Stimulated activated memory B cell treated with anti-CD40 and anti-IgM and Interleukin-4, amounts not matched to agents 10 μg/mL and 1 μg/mL and 100 μg/mL, for 72 hours (primary cell): ENCODE measurements around the gene RAB3IL1.

Experiments used
- ATAC-seq: fragments of 150-1000 bp; cut with Tn5 transposase; 2 replicates; pipeline ENCODE4 v1.10.0; 2021
- H3K27ac Mint-ChIP-seq: one replicate; pipeline ENCODE4 v1.8.0; 2022; ENCODE audit warnings: mild to moderate bottlenecking, mixed read lengths
- H3K27me3 Mint-ChIP-seq: one replicate; pipeline ENCODE4 v1.8.0; 2022; ENCODE audit warnings: mixed read lengths
- H3K36me3 Mint-ChIP-seq: one replicate; pipeline ENCODE4 v1.8.0; 2022; ENCODE audit warnings: mixed read lengths
- H3K4me1 Mint-ChIP-seq: one replicate; pipeline ENCODE4 v1.8.0; 2022; ENCODE audit warnings: mixed read lengths
- H3K4me3 Mint-ChIP-seq: one replicate; pipeline ENCODE4 v1.8.0; 2022; ENCODE audit warnings: mild to moderate bottlenecking, moderate library complexity, mixed read lengths
- H3K9me3 Mint-ChIP-seq: one replicate; pipeline ENCODE4 v1.8.0; 2022; ENCODE audit warnings: mixed read lengths

Gene RAB3IL1

DNA sequence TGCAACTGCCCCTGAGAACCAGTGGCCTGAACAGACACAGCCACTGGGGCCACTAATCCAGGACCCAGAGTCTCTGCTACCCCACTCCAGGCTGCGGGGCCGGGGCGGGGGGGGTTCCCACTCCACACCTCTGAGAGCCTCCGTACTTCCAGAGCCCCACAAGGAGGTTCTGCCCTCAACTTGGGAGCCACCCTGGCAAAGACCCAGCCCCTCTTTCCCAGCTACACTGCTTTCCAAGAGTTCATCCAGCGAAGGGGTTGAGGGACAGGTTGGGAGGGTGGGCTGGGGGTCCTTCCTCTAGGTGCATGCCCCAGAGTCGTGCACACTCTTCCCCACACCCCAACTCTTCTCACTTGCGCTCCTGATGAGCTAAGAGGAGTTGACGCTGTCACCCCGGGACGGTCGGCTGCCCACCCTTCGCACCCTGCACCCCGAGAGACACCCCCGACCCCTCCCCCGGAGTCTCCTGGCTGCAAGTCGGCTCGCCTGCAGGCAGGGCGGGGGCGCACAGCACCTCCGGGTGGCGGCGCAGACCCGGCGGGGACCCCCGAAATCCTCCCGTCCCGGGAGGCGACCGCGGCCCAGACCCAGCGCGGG lies 531 bp downstream of the RAB3IL1 start:
- H3K4me3 Mint-ChIP-seq: no peak overlapping the region
- H3K27me3 Mint-ChIP-seq: peaks cover 90% of the 10 kb centered on the region
- no peaks in the 10 kb centered on the region for H3K36me3 Mint-ChIP-seq
- no peak for ATAC-seq
- H3K27ac Mint-ChIP-seq: no peak overlapping the region
- peaks cover 21% of the 10 kb centered on the region for H3K4me1 Mint-ChIP-seq
- no peaks in the 10 kb centered on the region for H3K9me3 Mint-ChIP-seq

DNA sequence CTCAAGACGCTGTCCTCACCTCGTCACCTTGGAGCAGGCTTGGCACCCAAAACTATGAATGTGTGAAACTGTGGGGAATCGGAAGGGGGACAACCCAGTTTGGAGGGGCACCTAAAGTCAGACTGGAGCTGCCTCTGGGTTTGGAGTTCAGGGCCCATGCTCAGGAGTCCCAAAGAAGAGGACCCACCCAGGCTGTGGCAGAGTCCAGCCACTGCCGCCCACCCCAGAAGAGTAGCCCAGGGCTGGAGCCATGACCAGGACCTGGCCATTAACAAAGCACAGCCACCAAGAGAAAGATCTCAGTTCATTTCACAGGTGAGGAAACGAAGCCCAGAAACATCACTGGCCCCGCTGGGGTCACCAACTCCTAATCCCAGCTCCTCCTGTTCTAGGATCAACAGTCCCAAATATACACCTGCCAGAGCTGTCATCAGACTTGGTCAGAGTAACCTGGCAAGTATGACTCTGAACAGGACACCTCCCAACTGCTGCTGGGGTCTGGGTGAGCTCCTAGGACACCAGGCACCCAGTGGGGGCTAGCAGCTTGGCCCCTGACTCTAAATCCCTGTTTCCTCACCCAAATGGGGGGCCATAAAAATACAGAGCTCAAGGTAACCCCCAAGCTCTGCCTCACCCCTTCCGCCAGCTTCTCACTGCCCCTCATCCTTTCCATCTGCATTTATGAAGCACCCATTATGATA lies 2.7 kb downstream of the RAB3IL1 start:
- no peaks in the 10 kb centered on the region for H3K9me3 Mint-ChIP-seq
- ATAC-seq: no peak
- H3K27ac Mint-ChIP-seq: no peak overlapping the region
- H3K4me3 Mint-ChIP-seq: no peak overlapping the region
- no peaks in the 10 kb centered on the region for H3K36me3 Mint-ChIP-seq
- H3K27me3 Mint-ChIP-seq: peaks cover 77% of the 10 kb centered on the region
- peaks cover 21% of the 10 kb centered on the region for H3K4me1 Mint-ChIP-seq

DNA sequence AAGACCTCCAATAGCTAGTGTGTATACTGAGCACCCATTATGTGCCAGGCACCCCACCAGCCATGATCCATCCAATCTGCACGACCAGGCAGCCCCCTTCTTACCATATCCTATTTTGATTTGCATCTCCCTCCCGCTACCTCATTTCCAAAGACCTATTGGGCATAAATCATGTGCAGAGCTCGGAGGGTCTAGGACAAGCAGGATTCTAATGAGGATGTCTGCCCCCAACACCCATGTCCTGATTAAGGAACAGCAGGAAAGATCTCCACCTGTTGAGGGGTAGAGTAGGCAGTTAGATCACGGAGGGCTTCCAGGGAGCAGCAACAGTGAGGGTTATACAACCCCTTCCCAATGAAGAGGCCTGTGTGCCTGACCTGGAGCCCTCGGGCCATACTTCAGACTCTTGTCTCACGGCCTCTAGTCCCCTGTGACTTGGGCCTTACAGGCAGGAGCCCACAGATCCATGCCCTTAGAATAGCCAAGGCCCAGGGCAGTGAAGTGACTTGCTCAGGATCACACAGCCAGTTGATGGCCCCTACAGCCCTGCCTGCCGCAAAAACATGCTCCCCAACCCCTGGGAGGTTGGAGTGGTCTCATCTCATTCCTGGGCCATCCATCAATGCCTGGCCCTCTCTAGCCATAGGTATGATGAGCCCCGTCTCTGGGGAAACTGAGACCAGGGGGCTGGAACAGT lies 3.5 kb downstream of the RAB3IL1 start:
- Mint-ChIP-seq H3K27me3 (peaks cover 69% of the 10 kb centered on the region), H3K4me3 (no peak overlapping the region), H3K27ac (no peak overlapping the region), H3K9me3 (no peaks in the 10 kb centered on the region), H3K36me3 (no peaks in the 10 kb centered on the region), H3K4me1 (peaks cover 21% of the 10 kb centered on the region)
- ATAC-seq: no peak

DNA sequence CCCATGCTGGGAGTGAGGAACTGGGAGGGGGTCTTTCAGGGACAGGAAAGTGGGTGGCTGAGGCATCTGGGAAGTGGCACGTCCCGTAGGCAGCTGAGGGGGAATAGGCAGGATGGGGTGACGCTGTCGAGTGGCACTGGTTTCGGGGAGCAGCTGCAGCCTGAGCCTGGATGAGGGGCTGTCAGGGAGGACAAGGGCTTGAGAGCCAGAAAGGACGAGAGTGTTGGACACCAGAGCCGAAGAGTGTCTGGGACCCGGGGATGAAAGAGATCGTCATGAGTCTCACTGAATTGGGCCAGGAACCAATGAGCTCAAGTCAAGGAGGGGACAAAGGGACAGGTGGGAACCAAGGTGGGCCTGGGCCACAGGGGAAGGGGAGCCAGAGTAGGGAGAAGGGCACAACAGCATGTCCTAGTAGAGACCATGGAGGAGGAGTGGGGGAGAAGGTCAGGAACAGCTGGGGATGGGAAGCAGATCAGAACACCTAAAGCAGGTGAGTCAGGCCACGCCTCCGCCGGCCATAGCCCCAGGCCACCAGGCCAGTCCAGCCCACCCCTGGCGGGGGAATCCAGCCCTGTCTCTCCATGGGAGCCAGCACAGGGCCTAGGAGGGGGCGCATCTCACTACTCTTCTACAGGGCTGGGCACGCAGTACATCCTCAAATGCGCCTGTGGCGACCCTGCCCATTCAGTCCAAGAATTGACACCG lies 4.2 kb downstream of the RAB3IL1 start:
- Mint-ChIP-seq H3K4me1 (peaks cover 17% of the 10 kb centered on the region), H3K27me3 (peaks cover 62% of the 10 kb centered on the region), H3K4me3 (no peak overlapping the region), H3K36me3 (no peaks in the 10 kb centered on the region), H3K9me3 (no peaks in the 10 kb centered on the region), H3K27ac (no peak overlapping the region)
- no peak for ATAC-seq

DNA sequence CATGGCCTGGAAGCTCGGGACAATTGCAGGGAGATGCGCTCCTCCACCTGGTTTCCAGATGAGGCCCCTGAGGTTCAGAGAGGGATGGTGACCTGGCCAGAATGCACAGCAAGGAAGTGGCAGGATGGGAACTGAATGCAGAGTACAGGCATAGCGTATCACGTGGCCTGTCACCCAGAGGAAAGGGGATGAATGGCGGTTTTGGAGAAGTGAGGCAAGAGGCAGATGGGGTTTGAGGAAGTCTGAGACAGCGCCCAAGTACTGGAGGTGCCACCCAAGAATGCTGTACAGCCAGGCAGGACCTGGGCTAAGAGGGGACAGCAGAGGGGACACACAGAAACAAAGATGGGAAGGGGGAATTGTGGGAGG lies 4.9 kb downstream of the RAB3IL1 start:
- no peak overlapping the region for H3K27ac Mint-ChIP-seq
- no peaks in the 10 kb centered on the region for H3K9me3 Mint-ChIP-seq
- H3K4me3 Mint-ChIP-seq: no peak overlapping the region
- ATAC-seq: no peak
- H3K27me3 Mint-ChIP-seq: peaks cover 55% of the 10 kb centered on the region
- H3K36me3 Mint-ChIP-seq: no peaks in the 10 kb centered on the region
- H3K4me1 Mint-ChIP-seq: peaks cover 10% of the 10 kb centered on the region

DNA sequence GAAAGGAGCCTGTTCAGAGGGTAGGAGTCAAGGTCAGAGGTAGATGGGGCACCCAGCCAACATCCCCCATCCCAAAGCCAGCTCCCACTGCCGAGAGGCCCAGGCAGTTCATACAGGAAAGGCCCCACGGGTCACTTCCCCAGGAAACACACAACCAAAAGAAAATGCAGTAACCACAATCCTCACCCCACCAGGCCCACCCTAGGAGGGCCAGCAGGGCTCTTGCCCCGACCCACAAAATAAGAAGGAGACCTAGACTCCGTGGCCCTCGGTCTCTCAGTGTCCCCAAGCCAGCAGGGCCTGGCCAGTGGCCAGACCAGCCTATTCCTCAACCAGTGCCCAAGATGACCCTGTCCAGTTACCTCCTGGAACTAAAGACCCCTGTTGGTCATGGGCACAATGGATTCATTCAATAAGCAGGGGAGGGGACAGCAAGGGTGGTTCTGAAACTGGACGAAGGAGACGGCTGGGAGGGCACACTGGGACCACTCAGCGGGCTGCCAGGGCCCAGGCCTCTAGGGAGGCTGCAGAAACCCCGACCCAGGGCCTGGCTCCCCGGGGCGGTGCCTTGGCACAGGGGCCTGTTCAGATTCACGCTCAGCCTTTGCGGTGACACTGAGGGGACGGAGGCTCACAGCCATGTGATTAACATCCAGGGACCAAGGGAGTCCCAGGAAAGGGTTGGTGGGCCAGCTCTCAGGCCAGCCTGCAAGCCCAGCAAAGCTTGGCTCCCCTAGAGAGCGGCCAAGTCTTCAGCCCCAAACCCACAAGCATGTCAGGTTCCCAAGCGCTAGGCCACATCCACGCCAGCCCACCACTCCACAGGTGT lies 5.5 kb downstream of the RAB3IL1 start:
- no peaks in the 10 kb centered on the region for H3K9me3 Mint-ChIP-seq
- H3K36me3 Mint-ChIP-seq: no peaks in the 10 kb centered on the region
- peaks cover 10% of the 10 kb centered on the region for H3K4me1 Mint-ChIP-seq
- H3K4me3 Mint-ChIP-seq: no peak overlapping the region
- peaks cover 52% of the 10 kb centered on the region for H3K27me3 Mint-ChIP-seq
- H3K27ac Mint-ChIP-seq: no peak overlapping the region
- no peak for ATAC-seq

DNA sequence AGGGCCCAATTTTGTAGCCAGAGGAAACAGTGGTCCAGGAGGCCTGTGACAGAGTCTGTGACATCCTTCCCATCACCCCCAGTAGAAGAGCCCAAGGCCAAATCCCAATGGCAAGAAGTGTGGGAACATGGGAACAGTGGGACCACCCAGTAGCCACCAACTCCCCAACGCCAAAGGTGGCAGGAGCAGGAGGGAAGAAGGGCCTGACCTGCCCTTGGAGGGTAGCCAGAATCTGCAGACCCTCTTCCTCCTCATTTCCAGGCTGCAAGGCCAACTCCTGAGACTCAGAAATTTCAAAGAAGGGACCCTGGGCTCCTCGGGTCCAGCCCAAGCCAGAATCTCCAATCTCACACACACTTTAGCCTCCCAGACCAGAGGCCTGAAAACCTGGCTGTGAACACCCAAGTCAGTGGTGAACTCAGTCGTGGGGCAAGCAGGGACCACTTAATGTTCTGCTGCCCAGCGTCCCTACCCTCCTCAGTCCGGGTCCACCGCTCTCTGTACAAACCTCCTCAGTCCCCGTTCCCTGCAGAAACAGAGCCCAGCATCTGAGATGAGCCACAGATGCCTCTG lies 6.2 kb downstream of the RAB3IL1 start:
- ATAC-seq: no peak
- Mint-ChIP-seq H3K4me1 (peaks cover 10% of the 10 kb centered on the region), H3K27ac (no peak overlapping the region), H3K9me3 (no peaks in the 10 kb centered on the region), H3K4me3 (no peak overlapping the region), H3K36me3 (no peaks in the 10 kb centered on the region), H3K27me3 (peaks cover 45% of the 10 kb centered on the region)

DNA sequence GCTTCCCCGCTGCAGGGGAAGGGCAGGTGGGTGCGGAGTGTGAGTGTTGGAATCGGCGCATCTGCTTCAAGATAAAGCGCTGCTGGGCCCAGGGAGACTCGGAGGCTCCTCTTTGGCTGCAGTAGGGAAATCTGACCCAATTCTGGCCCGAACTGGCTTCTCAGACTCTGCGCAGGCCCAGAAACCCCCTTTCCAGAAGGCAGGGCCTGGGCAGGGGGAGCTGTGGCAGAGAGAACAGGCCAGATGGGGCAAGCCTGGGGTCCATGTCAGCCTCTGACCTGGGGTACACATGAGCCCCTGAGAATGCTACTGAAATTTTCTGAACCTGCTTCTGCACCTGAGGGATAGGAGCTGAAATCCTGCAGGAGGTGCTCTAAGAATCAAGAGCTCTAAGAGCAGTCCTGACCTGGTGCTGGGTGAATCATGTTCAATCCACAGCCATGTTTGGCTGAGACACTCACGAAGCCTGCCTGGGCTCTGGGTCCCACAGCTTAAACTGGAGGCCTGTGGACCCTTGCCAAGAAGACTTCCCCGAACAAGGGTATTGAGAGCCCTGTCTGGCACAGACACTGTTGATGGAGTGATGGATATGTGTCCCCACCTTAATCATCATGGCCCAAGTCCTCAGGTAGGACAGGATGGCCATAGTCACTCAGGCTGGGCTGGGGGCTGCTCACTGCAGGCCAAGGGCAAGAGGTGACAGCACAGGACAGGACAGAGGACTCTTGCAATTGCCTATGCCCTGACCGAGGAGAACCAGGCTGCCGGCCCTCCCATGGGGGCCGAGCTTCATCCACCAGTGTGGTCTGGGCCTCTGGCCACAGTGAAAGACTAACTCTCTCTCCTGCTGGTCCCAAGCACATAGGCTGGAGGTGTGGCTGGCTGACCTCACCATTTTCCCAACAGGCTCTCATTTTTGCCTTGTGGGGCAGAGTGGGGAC lies 6.9 kb downstream of the RAB3IL1 start:
- no peaks in the 10 kb centered on the region for H3K36me3 Mint-ChIP-seq
- no peak for ATAC-seq
- H3K27ac Mint-ChIP-seq: no peak overlapping the region
- no peaks in the 10 kb centered on the region for H3K9me3 Mint-ChIP-seq
- H3K4me1 Mint-ChIP-seq: peaks cover 10% of the 10 kb centered on the region
- no peak overlapping the region for H3K4me3 Mint-ChIP-seq
- peaks cover 39% of the 10 kb centered on the region for H3K27me3 Mint-ChIP-seq

DNA sequence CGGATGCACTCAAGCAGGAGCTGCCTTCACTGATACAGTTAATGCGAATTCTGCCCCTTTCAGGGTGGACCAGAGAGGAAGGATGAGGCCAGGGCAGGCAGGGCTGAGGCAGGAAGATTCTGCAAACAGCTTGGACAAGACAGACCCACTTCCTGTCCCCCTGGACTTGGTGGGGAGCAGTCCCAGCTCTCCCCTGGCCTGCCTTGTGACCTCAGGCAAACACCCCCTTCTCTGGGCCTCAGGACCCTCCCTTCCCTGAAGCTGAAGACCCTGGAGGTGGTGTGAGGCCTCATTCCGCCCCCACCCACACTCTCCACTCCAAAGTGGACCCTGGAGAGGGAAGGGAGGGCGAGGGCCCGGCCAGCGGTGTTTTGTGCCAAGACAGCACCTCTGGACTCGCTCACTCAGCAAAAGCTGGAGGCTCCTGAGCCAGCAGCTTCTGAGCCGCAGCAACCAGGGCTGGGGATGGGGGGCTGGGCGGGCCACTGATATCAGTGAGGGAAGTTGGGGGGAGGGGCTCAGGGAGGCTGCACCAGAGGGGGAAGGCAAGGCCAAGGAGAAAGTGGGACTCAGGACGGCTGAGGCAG lies 8.5 kb downstream of the RAB3IL1 start:
- H3K4me1 Mint-ChIP-seq: peaks cover 10% of the 10 kb centered on the region
- no peaks in the 10 kb centered on the region for H3K9me3 Mint-ChIP-seq
- peaks cover 23% of the 10 kb centered on the region for H3K27me3 Mint-ChIP-seq
- no peak overlapping the region for H3K4me3 Mint-ChIP-seq
- H3K27ac Mint-ChIP-seq: no peak overlapping the region
- H3K36me3 Mint-ChIP-seq: no peaks in the 10 kb centered on the region
- ATAC-seq: no peak

DNA sequence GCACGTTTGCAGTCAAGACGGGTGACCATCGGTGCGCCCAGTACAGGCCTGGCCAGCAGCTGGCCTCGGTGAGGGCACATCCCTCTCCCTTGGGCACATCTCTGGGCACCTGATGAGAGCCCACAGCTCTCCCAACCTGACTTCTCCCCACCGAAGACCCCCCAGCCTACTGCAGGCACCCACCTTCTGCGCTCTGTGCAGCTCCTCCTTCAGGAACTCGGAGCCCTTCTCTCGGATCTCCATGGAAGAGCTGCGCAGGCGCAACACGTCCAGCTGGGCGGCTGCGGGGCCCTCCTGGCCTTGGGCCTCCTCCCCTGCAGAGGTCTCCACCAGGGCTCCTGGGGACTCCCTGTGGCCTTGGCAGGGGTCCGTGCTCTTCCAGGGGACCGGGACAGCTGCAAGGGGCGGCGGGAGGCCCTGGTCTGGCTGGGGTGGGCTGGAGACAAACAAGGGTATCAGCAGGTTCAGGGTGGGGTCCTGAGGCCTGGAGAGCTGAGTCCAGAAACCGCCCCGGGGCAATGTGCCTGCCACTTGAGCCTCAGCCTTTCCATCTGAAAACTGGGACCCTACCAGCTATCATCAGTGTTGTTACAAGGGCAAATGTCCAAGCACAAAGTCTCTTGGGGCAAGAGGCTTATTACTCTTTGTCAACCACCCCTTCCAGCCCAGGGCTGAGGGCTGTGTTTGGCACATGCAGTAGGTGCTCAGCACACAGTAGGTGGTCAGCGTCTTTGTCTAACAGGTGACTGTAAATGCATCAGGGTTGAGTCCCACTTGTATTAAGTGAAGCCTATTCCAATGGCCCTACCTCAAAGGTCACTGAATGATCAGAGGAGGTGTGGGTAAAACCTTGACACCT lies 9.3 kb downstream of the RAB3IL1 start:
- H3K9me3 Mint-ChIP-seq: no peaks in the 10 kb centered on the region
- no peak overlapping the region for H3K4me3 Mint-ChIP-seq
- no peak for ATAC-seq
- peaks cover 9% of the 10 kb centered on the region for H3K4me1 Mint-ChIP-seq
- H3K36me3 Mint-ChIP-seq: no peaks in the 10 kb centered on the region
- peaks cover 19% of the 10 kb centered on the region for H3K27me3 Mint-ChIP-seq
- no peak overlapping the region for H3K27ac Mint-ChIP-seq

DNA sequence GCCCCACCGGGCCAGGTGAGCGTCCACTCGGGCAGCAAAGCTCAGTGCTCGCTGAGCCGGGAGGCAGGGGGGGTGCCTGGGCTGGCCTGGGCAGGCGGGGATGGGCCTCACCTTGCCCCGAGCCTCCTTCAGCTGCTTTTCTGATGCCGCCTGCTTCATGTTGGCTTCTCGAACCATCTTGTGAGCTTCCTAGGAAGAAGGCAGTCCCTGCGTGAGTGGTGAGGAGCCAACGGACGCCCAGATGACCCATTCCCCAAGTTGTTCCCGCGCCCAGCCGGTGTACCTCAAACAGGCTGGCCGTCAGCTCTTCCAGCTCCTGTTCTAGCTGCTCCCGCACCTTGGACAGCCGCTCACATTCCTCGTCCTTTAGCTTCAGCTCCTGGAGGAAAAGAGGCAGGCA lies 10.1 kb downstream of the RAB3IL1 start:
- H3K36me3 Mint-ChIP-seq: no peaks in the 10 kb centered on the region
- H3K27me3 Mint-ChIP-seq: peaks cover 11% of the 10 kb centered on the region
- H3K27ac Mint-ChIP-seq: no peak overlapping the region
- no peaks in the 10 kb centered on the region for H3K9me3 Mint-ChIP-seq
- H3K4me1 Mint-ChIP-seq: peaks cover 1% of the 10 kb centered on the region
- ATAC-seq: no peak
- no peak overlapping the region for H3K4me3 Mint-ChIP-seq

DNA sequence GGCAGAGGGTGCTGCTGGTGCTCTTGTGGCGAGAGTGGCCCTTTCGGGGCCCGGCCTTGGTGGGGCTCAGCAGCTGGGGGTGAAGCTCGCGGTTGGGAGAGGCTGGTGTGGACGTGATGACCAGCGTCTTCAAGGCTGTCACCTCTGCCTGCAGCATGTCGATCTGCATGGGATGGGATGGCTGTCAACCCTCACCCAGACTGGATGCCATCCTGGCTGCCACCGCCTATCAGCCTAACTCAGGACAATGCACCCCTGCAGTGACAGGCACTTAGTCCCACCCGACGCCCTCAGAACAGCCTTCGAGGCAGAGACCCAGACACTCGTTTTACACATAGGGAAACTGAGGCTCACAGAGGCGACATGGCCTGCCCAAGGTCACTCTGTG lies 10.8 kb downstream of the RAB3IL1 start:
- Mint-ChIP-seq H3K27me3 (peaks cover 3% of the 10 kb centered on the region), H3K27ac (no peak overlapping the region), H3K9me3 (no peaks in the 10 kb centered on the region), H3K4me1 (no peaks in the 10 kb centered on the region), H3K36me3 (no peaks in the 10 kb centered on the region), H3K4me3 (no peak overlapping the region)
- no peak for ATAC-seq
